Measurements from ENCODE around the gene TAL2. TPM values are rescaled to one million over a fixed set of nuclear protein-coding genes. Genes with fewer than 3 reads are reported as not detected.

TAL2 gene
- total RNA-seq (2022; extraction: Qiagen RNA extraction) = 0.30 to 0.41 TPM in 2 of 5 replicates, not detected in the others

DNA sequence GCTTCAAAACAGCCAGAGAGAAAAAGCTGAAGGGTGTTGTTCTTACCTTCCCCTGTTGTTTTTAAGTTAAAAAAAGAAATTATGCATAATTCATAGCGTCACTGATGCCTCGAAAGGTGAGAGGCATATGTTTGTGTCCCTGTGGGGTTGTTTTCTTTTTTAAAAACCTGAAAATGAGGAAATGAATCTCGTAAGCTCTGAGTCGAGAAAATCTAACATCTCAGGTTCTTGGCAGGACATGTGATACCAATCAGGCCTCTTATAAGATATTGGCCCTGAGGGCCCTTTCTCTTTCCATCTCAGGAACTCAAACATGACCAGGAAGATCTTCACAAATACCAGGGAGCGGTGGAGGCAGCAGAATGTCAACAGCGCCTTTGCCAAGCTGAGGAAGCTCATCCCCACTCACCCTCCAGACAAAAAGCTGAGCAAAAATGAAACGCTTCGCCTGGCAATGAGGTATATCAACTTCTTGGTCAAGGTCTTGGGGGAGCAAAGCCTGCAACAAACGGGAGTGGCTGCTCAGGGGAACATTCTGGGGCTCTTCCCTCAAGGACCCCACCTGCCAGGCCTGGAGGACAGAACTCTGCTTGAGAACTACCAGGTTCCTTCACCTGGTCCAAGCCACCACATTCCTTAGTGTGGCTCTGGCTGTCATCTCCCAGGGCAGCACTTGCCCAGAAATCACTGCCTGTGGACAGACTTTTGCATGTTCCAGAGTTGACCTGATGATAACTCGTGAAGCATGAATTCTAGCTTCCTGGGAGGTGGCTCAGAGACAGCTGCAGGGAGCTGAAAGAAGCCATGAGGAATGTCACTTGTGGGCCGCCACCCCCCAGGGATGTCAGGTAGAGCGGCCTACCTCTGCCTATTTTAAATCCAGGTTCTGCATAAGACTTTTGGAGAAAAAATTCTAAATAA, at the start of gene TAL2:
TSS of gene TAL2 (plus strand) at position 274 of the 921 bp plus-strand sequence. CDS start at position 314, 40 bp downstream.

DNA sequence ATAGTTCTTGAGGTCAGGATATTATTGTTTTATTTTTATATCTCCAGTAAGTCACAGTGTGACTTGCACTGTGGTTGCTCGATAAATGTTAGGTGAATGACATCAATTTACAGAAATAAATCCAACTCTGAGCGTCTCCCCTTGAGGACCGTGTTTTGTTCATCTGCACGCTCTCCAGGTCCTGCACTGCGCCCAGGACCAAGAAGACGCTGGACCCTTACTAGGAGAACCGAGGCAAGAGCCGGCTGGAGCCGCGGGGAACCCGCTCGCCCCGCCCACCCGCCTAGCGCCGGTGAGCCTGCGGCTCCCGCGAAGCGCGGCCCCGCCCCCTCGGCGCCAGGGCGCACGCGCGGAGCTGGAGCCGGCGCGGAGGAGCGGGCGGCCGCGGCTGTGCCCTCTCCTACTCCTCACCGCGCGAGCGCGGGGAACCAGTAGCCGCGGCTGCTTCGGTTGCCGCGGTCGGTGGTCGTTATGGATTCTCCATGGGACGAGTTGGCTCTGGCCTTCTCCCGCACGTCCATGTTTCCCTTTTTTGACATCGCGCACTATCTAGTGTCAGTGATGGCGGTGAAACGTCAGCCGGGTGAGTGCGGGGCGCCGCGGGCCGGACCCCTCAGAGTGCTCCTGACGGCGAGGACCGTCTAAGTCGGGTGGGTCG, 32.1 kb downstream of the TAL2 start, which contains the start of gene TMEM38B:
TSS of gene TMEM38B (plus strand) at position 352 of the 658 bp plus-strand sequence. CDS start at position 472, 120 bp downstream.

Other genes with a start within 250 kb of the TAL2 start
- 3.3 to 4.9 TPM (median 4.1 TPM) in 5 replicates for gene FSD1L, start 214.4 kb upstream of the TAL2 start, total RNA-seq (2022; extraction: Qiagen RNA extraction)
- gene FKTN, start 104.3 kb upstream of the TAL2 start, total RNA-seq (2022; extraction: Qiagen RNA extraction) = 6.1 to 8.8 TPM (median 7.7 TPM) in 5 replicates
- 12.0 to 16.4 TPM (median 14.3 TPM) in 5 replicates for gene TMEM38B, start 32.1 kb downstream of the TAL2 start, total RNA-seq (2022; extraction: Qiagen RNA extraction)

All from A549 treated with Mapracorat at 1 μM for 4 hours (cell line).